Testis (tissue), 2 donors: ENCODE measurements around the gene CACNA2D4.

ENCODE experiments used
- CTCF ChIP-seq, 3 experiments: fragments of 450-650 bp in 2 of 3; fragments of 200-600 bp in 1 of 3; sonication (generic) in 1 of 3; IDR thresholded peaks; one replicate each; pipeline ENCODE4 v1.5.1; 2016 to 2019; ENCODE audit warnings: antibody characterized with exemption in 3 of 3, mild to moderate bottlenecking in 2 of 3, moderate library complexity in 1 of 3
- POLR2A ChIP-seq: fragments of 450-650 bp; IDR thresholded peaks from one replicate; pipeline ENCODE4 v1.6.1; 2017; ENCODE audit warnings: antibody characterized with exemption, mild to moderate bottlenecking, moderate library complexity

GRCh38 chr12:1872001-1872400 lies 46.5 kb downstream of the CACNA2D4 start:
- no peak for TF ChIP-seq CTCF (IDR thresholded peaks at IDR 0.05)
- no peak for TF ChIP-seq POLR2A
